Stimulated activated memory B cell treated with anti-CD40 and anti-IgM and Interleukin-4, amounts not matched to agents 10 μg/mL and 1 μg/mL and 100 μg/mL, for 72 hours (primary cell): ENCODE measurements around the gene MTRR.

Source experiments
- ATAC-seq: fragments of 150-1000 bp; cut with Tn5 transposase; 2 replicates; pipeline ENCODE4 v1.10.0; 2021
- H3K27ac Mint-ChIP-seq: one replicate; pipeline ENCODE4 v1.8.0; 2022; ENCODE audit warnings: mild to moderate bottlenecking, mixed read lengths
- H3K27me3 Mint-ChIP-seq: one replicate; pipeline ENCODE4 v1.8.0; 2022; ENCODE audit warnings: mixed read lengths
- H3K36me3 Mint-ChIP-seq: one replicate; pipeline ENCODE4 v1.8.0; 2022; ENCODE audit warnings: mixed read lengths
- H3K4me1 Mint-ChIP-seq: one replicate; pipeline ENCODE4 v1.8.0; 2022; ENCODE audit warnings: mixed read lengths
- H3K4me3 Mint-ChIP-seq: one replicate; pipeline ENCODE4 v1.8.0; 2022; ENCODE audit warnings: mild to moderate bottlenecking, moderate library complexity, mixed read lengths
- H3K9me3 Mint-ChIP-seq: one replicate; pipeline ENCODE4 v1.8.0; 2022; ENCODE audit warnings: mixed read lengths

The MTRR gene

DNA sequence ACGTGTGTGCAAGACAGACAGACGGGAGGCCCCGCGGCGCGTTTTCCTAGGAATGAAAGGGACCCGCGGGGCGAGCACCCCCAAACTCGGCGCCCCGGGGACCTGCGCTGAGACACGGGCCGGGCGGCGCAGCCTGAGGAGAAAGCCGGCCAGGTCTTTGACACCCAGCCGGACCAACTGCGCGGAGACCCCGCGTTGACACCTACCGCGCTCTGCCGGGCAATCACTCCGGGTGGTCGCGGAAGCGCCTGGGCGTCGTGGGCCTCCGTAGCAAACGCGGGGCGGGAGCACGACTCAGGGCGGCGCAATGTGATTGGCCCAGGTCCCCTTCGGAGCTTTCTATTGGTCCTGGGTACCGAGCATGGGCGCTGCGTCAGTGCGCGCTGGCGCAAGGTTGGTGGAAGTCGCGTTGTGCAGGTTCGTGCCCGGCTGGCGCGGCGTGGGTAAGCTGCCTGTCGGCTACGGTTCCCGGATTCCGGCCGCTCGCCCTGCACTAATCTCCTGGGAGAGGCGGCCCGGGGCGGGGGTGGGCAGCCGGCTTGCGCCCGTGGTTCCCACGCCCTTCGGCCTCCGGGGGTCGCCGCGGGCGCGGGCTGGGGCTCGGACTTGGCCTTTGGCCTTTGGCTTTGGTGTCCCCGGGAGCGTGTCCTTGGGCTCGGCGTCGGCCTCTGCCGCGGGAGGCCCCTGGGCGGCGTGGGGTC is at the start of gene MTRR, which contains the start of gene FASTKD3:
Gene MTRR, plus strand, starts transcription at position 376 of the 701 bp plus-strand sequence. CDS start 1,647 bp downstream, outside the sequence.
Gene FASTKD3, minus strand, starts transcription at position 259 of the 701 bp plus-strand sequence. CDS start 948 bp downstream, outside the sequence.
- peaks cover 56% of the 10 kb centered on the region for H3K4me1 Mint-ChIP-seq
- peak; percentile 100 for ATAC-seq
- H3K9me3 Mint-ChIP-seq, result no peaks in the 10 kb centered on the region
- H3K36me3 Mint-ChIP-seq, result peaks cover 18% of the 10 kb centered on the region
- H3K27ac Mint-ChIP-seq, result peak within 1 kb of the TSS; percentile 72
- peak within 1 kb of the TSS; percentile 92 for H3K4me3 Mint-ChIP-seq
- H3K27me3 Mint-ChIP-seq, result no peaks in the 10 kb centered on the region

- H3K9me3 Mint-ChIP-seq, result no peaks in the 10 kb centered on the region
- H3K4me3 Mint-ChIP-seq, result no peak overlapping the region
- no peaks in the 10 kb centered on the region for H3K4me1 Mint-ChIP-seq
- H3K27ac Mint-ChIP-seq, result no peak overlapping the region
- peaks cover 34% of the 10 kb centered on the region for H3K27me3 Mint-ChIP-seq
- H3K36me3 Mint-ChIP-seq, result no peaks in the 10 kb centered on the region
- ATAC-seq, result no peak
Observed at GRCh38 chr5:7822449-7822848, 46.5 kb upstream of the MTRR start.

GRCh38 chr5:7823594-7823993 is 45.4 kb upstream of the MTRR start:
- no peaks in the 10 kb centered on the region for H3K36me3 Mint-ChIP-seq
- H3K4me1 Mint-ChIP-seq, result no peaks in the 10 kb centered on the region
- H3K27me3 Mint-ChIP-seq, result peaks cover 34% of the 10 kb centered on the region
- no peak for ATAC-seq
- no peaks in the 10 kb centered on the region for H3K9me3 Mint-ChIP-seq
- H3K27ac Mint-ChIP-seq, result no peak overlapping the region
- no peak overlapping the region for H3K4me3 Mint-ChIP-seq

GRCh38 chr5:7824995-7825394 is 44.0 kb upstream of the MTRR start:
- no peak for ATAC-seq
- Mint-ChIP-seq H3K27me3 (peaks cover 25% of the 10 kb centered on the region), H3K4me1 (no peaks in the 10 kb centered on the region), H3K4me3 (no peak overlapping the region), H3K27ac (no peak overlapping the region), H3K9me3 (no peaks in the 10 kb centered on the region), H3K36me3 (no peaks in the 10 kb centered on the region)

- no peak overlapping the region for H3K27ac Mint-ChIP-seq
- H3K9me3 Mint-ChIP-seq, result no peaks in the 10 kb centered on the region
- peaks cover 23% of the 10 kb centered on the region for H3K27me3 Mint-ChIP-seq
- no peaks in the 10 kb centered on the region for H3K36me3 Mint-ChIP-seq
- no peak overlapping the region for H3K4me3 Mint-ChIP-seq
- H3K4me1 Mint-ChIP-seq, result no peaks in the 10 kb centered on the region
- no peak for ATAC-seq
Observed at GRCh38 chr5:7825630-7826029, 43.3 kb upstream of the MTRR start.

DNA sequence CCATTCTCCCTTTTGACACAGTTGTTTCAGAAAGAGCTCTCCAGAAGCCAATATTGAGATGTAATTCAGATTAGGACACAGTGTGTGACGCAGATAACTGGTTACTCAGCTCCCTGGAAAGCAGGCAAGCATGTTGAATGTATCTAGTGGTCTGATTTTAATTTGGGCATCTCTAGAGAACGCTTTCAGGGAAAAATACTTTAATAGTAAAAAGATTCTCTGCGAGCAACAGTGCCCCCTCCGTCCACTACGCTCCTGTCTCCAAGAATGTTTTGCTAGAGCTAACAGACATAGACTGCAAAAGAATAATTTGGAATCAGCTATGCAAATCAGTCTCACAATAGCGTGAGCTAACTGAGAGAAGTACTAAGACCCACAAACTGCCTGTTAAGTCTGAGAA is 41.3 kb upstream of the MTRR start:
- ATAC-seq, result no peak
- no peak overlapping the region for H3K27ac Mint-ChIP-seq
- no peaks in the 10 kb centered on the region for H3K9me3 Mint-ChIP-seq
- H3K27me3 Mint-ChIP-seq, result peaks cover 17% of the 10 kb centered on the region
- no peaks in the 10 kb centered on the region for H3K36me3 Mint-ChIP-seq
- no peaks in the 10 kb centered on the region for H3K4me1 Mint-ChIP-seq
- no peak overlapping the region for H3K4me3 Mint-ChIP-seq

- no peak overlapping the region for H3K27ac Mint-ChIP-seq
- H3K27me3 Mint-ChIP-seq, result peaks cover 19% of the 10 kb centered on the region
- H3K4me3 Mint-ChIP-seq, result no peak overlapping the region
- no peaks in the 10 kb centered on the region for H3K9me3 Mint-ChIP-seq
- ATAC-seq, result no peak
- H3K4me1 Mint-ChIP-seq, result no peaks in the 10 kb centered on the region
- H3K36me3 Mint-ChIP-seq, result no peaks in the 10 kb centered on the region
Observed at GRCh38 chr5:7828269-7828668, 40.7 kb upstream of the MTRR start.

DNA sequence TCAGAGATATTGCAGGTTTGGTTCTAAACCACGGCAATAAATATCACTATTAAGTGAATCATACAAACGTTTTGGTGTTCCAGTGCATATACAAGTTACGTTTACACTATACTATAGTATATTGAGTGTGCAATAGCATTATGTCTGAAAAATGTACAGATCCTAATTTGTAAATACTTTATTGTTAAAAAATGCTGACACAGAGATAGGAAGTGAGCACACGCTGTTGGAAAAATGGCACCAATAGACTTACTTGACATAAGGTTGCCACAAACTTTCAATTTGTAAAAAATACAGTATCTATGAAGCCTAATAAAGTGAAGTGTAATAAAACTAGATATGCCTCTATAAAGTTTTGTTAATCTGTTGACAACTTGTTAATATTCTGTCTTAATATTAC is 34.0 kb upstream of the MTRR start:
- Mint-ChIP-seq H3K27me3 (peaks cover 20% of the 10 kb centered on the region), H3K4me3 (no peak overlapping the region), H3K27ac (no peak overlapping the region), H3K9me3 (no peaks in the 10 kb centered on the region), H3K36me3 (no peaks in the 10 kb centered on the region), H3K4me1 (no peaks in the 10 kb centered on the region)
- no peak for ATAC-seq

- H3K27me3 Mint-ChIP-seq, result peaks cover 31% of the 10 kb centered on the region
- peaks cover 3% of the 10 kb centered on the region for H3K9me3 Mint-ChIP-seq
- no peak for ATAC-seq
- no peaks in the 10 kb centered on the region for H3K36me3 Mint-ChIP-seq
- H3K4me1 Mint-ChIP-seq, result no peaks in the 10 kb centered on the region
- no peak overlapping the region for H3K4me3 Mint-ChIP-seq
- no peak overlapping the region for H3K27ac Mint-ChIP-seq
Observed at GRCh38 chr5:7837403-7837802, 31.5 kb upstream of the MTRR start.

- no peak overlapping the region for H3K27ac Mint-ChIP-seq
- peaks cover 3% of the 10 kb centered on the region for H3K9me3 Mint-ChIP-seq
- peaks cover 6% of the 10 kb centered on the region for H3K4me1 Mint-ChIP-seq
- H3K36me3 Mint-ChIP-seq, result no peaks in the 10 kb centered on the region
- ATAC-seq, result no peak
- no peak overlapping the region for H3K4me3 Mint-ChIP-seq
- H3K27me3 Mint-ChIP-seq, result peaks cover 19% of the 10 kb centered on the region
Observed at GRCh38 chr5:7842531-7842930, 26.4 kb upstream of the MTRR start.

DNA sequence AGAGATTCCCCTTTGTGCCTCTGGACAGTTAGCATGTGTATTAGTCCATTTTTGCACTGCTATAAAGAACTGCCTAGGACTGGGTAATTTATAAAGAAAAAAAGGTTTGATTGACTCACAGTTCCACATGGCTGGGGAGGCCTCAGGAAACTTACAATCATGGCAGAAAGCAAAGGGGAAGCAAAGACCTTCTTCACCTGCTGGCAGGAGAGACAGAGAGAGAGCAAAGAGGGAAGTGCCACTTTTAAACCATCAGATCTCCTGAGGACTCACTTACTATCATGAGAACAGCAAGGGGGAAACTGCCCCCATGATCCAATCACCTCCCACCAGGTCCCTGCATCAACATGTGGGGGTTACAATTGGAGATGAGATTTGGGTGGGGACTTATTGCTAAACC is 24.0 kb upstream of the MTRR start:
- ATAC-seq, result no peak
- peaks cover 8% of the 10 kb centered on the region for H3K4me1 Mint-ChIP-seq
- H3K9me3 Mint-ChIP-seq, result peaks cover 3% of the 10 kb centered on the region
- H3K4me3 Mint-ChIP-seq, result no peak overlapping the region
- H3K27ac Mint-ChIP-seq, result no peak overlapping the region
- H3K27me3 Mint-ChIP-seq, result peaks cover 33% of the 10 kb centered on the region
- H3K36me3 Mint-ChIP-seq, result no peaks in the 10 kb centered on the region

- H3K27me3 Mint-ChIP-seq, result peaks cover 27% of the 10 kb centered on the region
- H3K9me3 Mint-ChIP-seq, result peaks cover 2% of the 10 kb centered on the region
Observed at GRCh38 chr5:7845557-7845956, 23.4 kb upstream of the MTRR start.

DNA sequence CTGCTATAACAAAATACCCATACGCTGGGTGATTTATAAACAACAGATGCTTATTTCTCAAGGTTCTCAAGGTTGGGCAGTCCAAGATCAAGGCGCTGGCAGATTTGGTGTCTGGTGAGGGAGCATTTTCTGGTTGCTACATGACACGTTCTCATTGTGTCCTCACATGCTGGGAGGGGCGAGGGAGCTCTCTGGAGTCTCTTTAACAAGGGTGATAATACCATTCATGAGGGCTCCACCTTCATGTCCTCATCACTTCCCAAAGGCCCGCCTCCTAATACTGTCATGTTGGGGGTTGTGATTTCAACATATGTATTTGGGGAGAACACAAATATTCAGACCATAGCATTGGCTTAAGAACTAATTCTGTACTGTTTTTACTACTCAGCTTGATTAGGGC is 22.6 kb upstream of the MTRR start:
- H3K36me3 Mint-ChIP-seq, result no peaks in the 10 kb centered on the region
- H3K4me3 Mint-ChIP-seq, result no peak overlapping the region
- no peak overlapping the region for H3K27ac Mint-ChIP-seq
- peaks cover 16% of the 10 kb centered on the region for H3K4me1 Mint-ChIP-seq
- peaks cover 24% of the 10 kb centered on the region for H3K27me3 Mint-ChIP-seq
- no peak for ATAC-seq
- no peaks in the 10 kb centered on the region for H3K9me3 Mint-ChIP-seq

More at GRCh38 chr5:7845557-7845956, 23.4 kb upstream of the MTRR start:
- ATAC-seq, result no peak
- no peak overlapping the region for H3K4me3 Mint-ChIP-seq
- H3K4me1 Mint-ChIP-seq, result peaks cover 12% of the 10 kb centered on the region
- H3K27ac Mint-ChIP-seq, result no peak overlapping the region
- no peaks in the 10 kb centered on the region for H3K36me3 Mint-ChIP-seq

DNA sequence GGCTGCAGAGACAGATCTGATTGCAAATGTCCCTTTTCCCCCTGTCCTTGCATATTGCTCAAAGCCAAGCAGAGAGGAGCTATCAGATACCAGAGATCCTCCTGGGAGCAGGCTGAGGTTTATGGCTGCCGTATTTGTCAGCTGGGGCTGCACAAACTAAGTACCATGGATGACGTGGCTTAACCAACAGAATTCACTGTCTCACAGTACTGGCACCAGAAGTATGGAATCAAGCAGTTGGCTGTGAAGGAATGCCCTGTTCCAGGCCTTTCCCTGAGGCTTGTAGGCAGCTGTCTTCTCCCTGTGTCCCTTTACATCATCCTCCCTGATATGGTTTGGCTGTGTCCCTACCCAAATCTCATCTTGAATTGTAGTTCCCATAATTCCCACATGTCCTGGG is 20.7 kb upstream of the MTRR start:
- no peak for ATAC-seq
- peaks cover 35% of the 10 kb centered on the region for H3K27me3 Mint-ChIP-seq

DNA sequence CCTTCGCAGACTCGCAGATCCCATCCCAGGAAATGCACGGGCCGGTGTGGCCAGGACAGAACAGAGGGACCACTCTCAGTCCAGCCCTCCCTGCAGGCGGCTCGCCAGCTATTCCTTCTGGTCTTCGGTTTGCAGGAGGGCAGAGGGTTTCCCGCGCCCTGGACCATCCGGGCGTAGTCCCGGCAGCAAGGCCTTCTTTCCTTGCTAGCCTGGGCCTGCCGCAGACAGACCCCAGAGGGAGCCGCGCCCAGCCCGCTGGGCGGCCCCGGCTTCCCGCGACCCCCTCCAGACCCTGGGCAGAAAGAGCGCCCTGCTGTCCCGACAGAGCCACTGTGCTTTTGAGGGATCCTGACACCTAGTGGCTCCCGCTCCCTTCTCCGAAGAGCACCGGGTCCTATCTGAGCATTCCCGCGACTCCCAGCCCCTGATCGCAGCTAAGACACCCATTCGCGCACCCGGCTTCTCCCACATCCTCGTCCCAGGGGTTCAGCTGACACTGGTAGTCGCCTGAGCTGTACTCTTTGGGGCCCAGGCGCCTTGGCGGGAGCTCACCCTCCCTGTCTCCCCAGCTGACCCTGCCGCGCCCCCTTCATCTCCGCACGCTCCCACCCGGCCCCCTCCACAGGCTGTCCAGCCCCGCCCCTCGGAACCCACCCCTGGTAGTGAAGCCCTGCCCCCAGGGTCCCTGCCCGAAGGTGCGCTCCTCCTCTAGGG is 19.1 kb upstream of the MTRR start:
- Mint-ChIP-seq H3K4me3 (peak overlapping the region; percentile 63), H3K9me3 (peaks cover 3% of the 10 kb centered on the region), H3K27me3 (peaks cover 35% of the 10 kb centered on the region), H3K36me3 (no peaks in the 10 kb centered on the region), H3K27ac (no peak overlapping the region), H3K4me1 (peaks cover 32% of the 10 kb centered on the region)
- no peak for ATAC-seq

More for the DNA sequence above, 20.7 kb upstream of the MTRR start:
- Mint-ChIP-seq H3K4me3 (no peak overlapping the region), H3K36me3 (no peaks in the 10 kb centered on the region), H3K9me3 (no peaks in the 10 kb centered on the region), H3K4me1 (peaks cover 32% of the 10 kb centered on the region), H3K27ac (no peak overlapping the region)
